K562 (cell line): ENCODE data around the gene MYO18A. TPM values are rescaled to one million over a fixed set of nuclear protein-coding genes. Genes with fewer than 3 reads are reported as not detected.

ENCODE experiments used
- ATAC-seq: fragments of 200-7000 bp; cut with Tn5 transposase; 3 replicates; pipeline ENCODE4 v1.9.1; 2020; ENCODE audit warnings: moderate library complexity
- BruUV-seq: library from RNA; stranded (reverse); fragments of 400-500 nt; replicated peaks from 2 replicates; lab custom pipeline; 2021; lab: Mats Ljungman, UMichigan
- CTCF ChIA-PET: fragments of 300-600 bp; formaldehyde crosslinking; extraction: SDS; loops from one replicate; lab custom pipeline; 2021; ENCODE audit warnings: low intra/inter-chr PET ratio; lab: Yijun Ruan, JAX
- POLR2A ChIA-PET: fragments of 300-600, 350-650 bp; sonication (Branson Sonifier 250); formaldehyde crosslinking; extraction: SDS; loops from one replicate; lab custom pipeline; 2021; ENCODE audit warnings: antibody characterized with exemption, inconsistent platforms; lab: Yijun Ruan, JAX
- DNase-seq, 4 experiments: peaks; one replicate each; pipeline versions ENCODE4 v3.0.0 to v3.0.0-alpha.2; 2011 to 2018; ENCODE audit warnings: low spot score in 3 of 4, mixed read lengths in 3 of 4; ENCODE audit errors: extremely low read depth in 1 of 4
- FAIRE-seq: peaks from 2 replicates; lab custom pipeline; 2011; peaks lifted over from hg19 to GRCh38; lab: Jason Lieb, UNC
- H2AFZ ChIP-seq: 2 replicates; pipeline ENCODE4 v1.6.0; 2011; ENCODE audit warnings: low read depth, low read length, control low read depth, inconsistent platforms
- H3K27ac ChIP-seq: fragments of 200-600 bp; 3 replicates; pipeline ENCODE4 v1.8.0; 2011; ENCODE audit warnings: low read depth, mild to moderate bottlenecking, control low read depth, inconsistent platforms, low read length, moderate library complexity, mixed read lengths; ENCODE audit errors: extremely low read depth
- H3K27me3 ChIP-seq, 2 experiments: fragments of 300-600 bp in 1 of 2; 2 replicates in 1 of 2; 3 replicates in 1 of 2; pipeline versions ENCODE4 v1.6.0 to v1.8.0; 2011; ENCODE audit warnings: inconsistent platforms in 2 of 2, low read length in 2 of 2, mild to moderate bottlenecking in 1 of 2, mixed read lengths in 1 of 2, moderate library complexity in 1 of 2; ENCODE audit not compliant: control insufficient read depth in 2 of 2, insufficient read depth in 2 of 2
- H3K36me3 ChIP-seq: fragments of 300-600 bp; 3 replicates; pipeline ENCODE4 v1.8.0; 2011; ENCODE audit warnings: mild to moderate bottlenecking, low read length, inconsistent platforms; ENCODE audit not compliant: control insufficient read depth, insufficient read depth
- H3K4me1 ChIP-seq, 2 experiments: fragments of 200-600 bp in 1 of 2; replicated peaks in 1 of 2; 2 replicates in 1 of 2; 3 replicates in 1 of 2; pipeline versions ENCODE4 v1.5.1 to v1.8.0; 2011; ENCODE audit warnings: inconsistent platforms in 2 of 2, low read length in 2 of 2, mild to moderate bottlenecking in 1 of 2, mixed read lengths in 1 of 2, moderate library complexity in 1 of 2; ENCODE audit not compliant: control insufficient read depth in 2 of 2, insufficient read depth in 2 of 2
- H3K4me2 ChIP-seq: 2 replicates; pipeline ENCODE4 v1.6.1; 2011; ENCODE audit warnings: low read length, control low read depth, inconsistent platforms, mixed read lengths; ENCODE audit not compliant: insufficient read depth
- H3K4me3 ChIP-seq: fragments of 200-600 bp; sonication (generic), shearing (Covaris generic); 2 replicates; pipeline ENCODE4 v1.5.1; 2016; ENCODE audit warnings: control low read depth, inconsistent platforms
- H3K79me2 ChIP-seq: fragments of 200-600 bp; 3 replicates; pipeline ENCODE4 v1.8.0; 2011; ENCODE audit warnings: low read length, inconsistent platforms; ENCODE audit not compliant: control insufficient read depth, insufficient read depth
- H3K9ac ChIP-seq, 2 experiments: 2 replicates each; pipeline versions ENCODE4 v1.6.0 to v1.6.1; 2011; ENCODE audit warnings: low read depth in 2 of 2, low read length in 2 of 2, control low read depth in 1 of 2, inconsistent platforms in 1 of 2, mild to moderate bottlenecking in 1 of 2, mixed read lengths in 1 of 2; ENCODE audit not compliant: insufficient read depth in 1 of 2
- H3K9me1 ChIP-seq: one replicate; pipeline ENCODE4 v1.6.0; 2011; ENCODE audit warnings: inconsistent platforms, mild to moderate bottlenecking, low read length, moderate library complexity; ENCODE audit not compliant: control insufficient read depth, insufficient read depth
- H3K9me3 ChIP-seq: replicated peaks from 2 replicates; pipeline ENCODE4 v1.5.1; 2011; ENCODE audit warnings: low read depth, low read length, inconsistent platforms; ENCODE audit not compliant: control insufficient read depth, insufficient read depth
- H4K20me1 ChIP-seq: replicated peaks from 2 replicates; pipeline ENCODE4 v1.6.1; 2011; ENCODE audit warnings: low read length, inconsistent platforms, mixed read lengths; ENCODE audit not compliant: control insufficient read depth, insufficient read depth
- POLR2G ChIP-seq: fragments of 200-400 bp; formaldehyde crosslinking; IDR thresholded peaks from 2 replicates; pipeline ENCODE4 v1.6.1; 2017; ENCODE audit warnings: low read depth, mild to moderate bottlenecking, antibody characterized with exemption, low read length, moderate library complexity
- TSHZ1 ChIP-seq: fragments of 250-450 bp; sonication (Bioruptor Pico); IDR thresholded peaks from 2 replicates; pipeline ENCODE4 v1.4.0; 2020; ENCODE audit warnings: mild to moderate bottlenecking, moderate library complexity
- WGBS: fragments of 100-300 bp; shearing (Covaris generic); methylation state at CpG from one replicate; pipeline ENCODE4 v1.1.6; 2016; ENCODE audit warnings: low coverage, mixed read lengths; ENCODE audit not compliant: insufficient coverage; ENCODE audit errors: missing lambda C conversion rate; 5-methylcytosine and 5-hydroxymethylcytosine counted together
- in situ Hi-C: fragments of 300-500 bp; cut with MboI; formaldehyde crosslinking; loops from 4 replicates; pipeline ENCODE4 v1.15.0; 2018; ENCODE audit warnings: inconsistent platforms, mixed read lengths
- intact Hi-C: fragments of 100-400 bp; cut with micrococcal nuclease; formaldehyde crosslinking; loops from 2 replicates; pipeline ENCODE4 v1.14.2; 2022
- polyA plus RNA-seq, 8 experiments: library from polyadenylated mRNA; depleted of rRNA in 4 of 8; stranded (reverse) in 5 of 8; unstranded in 3 of 8; fragments of >200 nt; fragmentation: Nextera tagmentation in 2 of 8; fragmentation: Illumina TruSeq in 1 of 8; extraction: Ambion mirVana in 2 of 8; extraction: Trizol in 1 of 8; gene quantifications; 2 replicates each; pipeline versions ENCODE4 v1.2.1 to v1.2.3, GENCODE V29; 2011 to 2014; ENCODE audit warnings: inconsistent platforms in 1 of 8, missing spikeins in 1 of 8
- total RNA-seq, 7 experiments: library from RNA; depleted of rRNA in 6 of 7; stranded (reverse); fragments of >200 nt in 6 of 7; fragmentation: Illumina TruSeq in 2 of 7; extraction: Trizol in 2 of 7; gene quantifications; 2 replicates each; pipeline versions ENCODE4 v1.2.1 to v1.2.3, GENCODE V29; 2011 to 2021; ENCODE audit warnings: low replicate concordance in 1 of 7

Gene MYO18A
- total and polyA plus RNA-seq, 9 of the 15 experiments (the other 6 are each of a cell fraction or from before 2014, with no cell fraction given) = 2.5 to 65.4 (median 17.1) TPM

- no peak for TF ChIP-seq TSHZ1
- TF ChIP-seq POLR2G = peak; percentile 34; the same call in 1 of the 2 replicates
- H3K9me1 ChIP-seq = peaks cover 10% of the 10 kb centered on the region
- ATAC-seq (no peak), FAIRE-seq (no peak), DNase-seq (no peak)
- H3K4me3 ChIP-seq = no peak overlapping the region
- in situ Hi-C loops = no loop called here
- TSS peak; percentile 24 for BruUV-seq
- H3K79me2 ChIP-seq = peaks cover 21% of the 10 kb centered on the region
- 82% methylated on average over 10 of the region's 10 CpGs for WGBS
- H3K27me3 ChIP-seq = no peaks in the 10 kb centered on the region
- no peak overlapping the region for H3K9ac ChIP-seq
- intact Hi-C loops = no loop called here
- H4K20me1 ChIP-seq = peaks cover 37% of the 10 kb centered on the region
- H3K9me3 ChIP-seq = no peaks in the 10 kb centered on the region
- peaks cover 48% of the 10 kb centered on the region; the same call in 2 of the 3 replicates for H3K36me3 ChIP-seq
- POLR2A ChIA-PET = no interaction called here
- CTCF ChIA-PET = no interaction called here
- H3K4me1 ChIP-seq = peaks cover 22 to 33% of the 10 kb centered on the region in 2 experiments
- H3K27ac ChIP-seq = no peak overlapping the region
- H3K4me2 ChIP-seq = no peak overlapping the region
- no peak overlapping the region for H2AFZ ChIP-seq
Observed at GRCh38 chr17:29121442-29121841, 58.8 kb downstream of the MYO18A start.
